ENCODE data around the gene STARD5. TPM values are rescaled to one million over a fixed set of nuclear protein-coding genes. Genes with fewer than 3 reads are reported as not detected.
A peak's percentile ranks its signal among the peaks of the same experiment; 100 is the strongest.

Gene STARD5
- total RNA-seq, 1 donor from 2014 or later = 4.6 TPM

DNA sequence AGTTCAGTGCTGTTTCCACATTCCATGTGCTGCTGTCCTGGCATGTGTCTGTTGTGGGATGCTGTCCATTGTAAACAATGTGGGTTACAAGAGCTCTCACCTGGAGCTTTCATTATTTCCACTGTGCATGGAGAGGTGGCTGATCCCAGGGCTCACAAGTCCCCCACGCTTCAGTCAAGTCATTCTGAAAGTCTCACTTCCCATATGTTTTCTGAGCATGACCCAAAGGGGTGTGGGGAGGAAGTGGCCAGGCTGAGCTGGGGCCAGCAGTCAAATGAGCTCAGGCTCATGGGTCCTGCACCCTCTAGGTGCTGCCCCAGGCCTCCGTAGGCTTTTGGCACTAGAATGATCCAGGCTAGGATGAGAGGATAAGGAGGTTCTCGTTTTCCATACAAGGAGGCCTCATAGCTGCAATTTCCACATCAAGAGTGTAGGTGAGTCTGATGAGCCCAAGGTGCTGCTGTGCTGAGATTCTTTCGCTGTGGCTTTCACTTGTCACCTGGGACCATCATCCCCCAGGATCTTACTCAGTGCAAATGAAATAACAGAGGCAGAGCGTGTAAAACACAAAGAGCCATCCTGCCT lies 22.0 kb downstream of the STARD5 start:
- H3K4me3 Mint-ChIP-seq = peak overlapping the region; percentile 97
- H3K27ac Mint-ChIP-seq = peak overlapping the region; percentile 87
- peak; percentile 50 for DNase-seq (ENCODE audit: low spot score)
- peaks cover 83% of the 10 kb centered on the region for H3K36me3 Mint-ChIP-seq (ENCODE audit: low read depth)
- peaks cover 96% of the 10 kb centered on the region for H3K4me1 Mint-ChIP-seq (ENCODE audit: low read depth)
- H3K9me3 Mint-ChIP-seq = no peaks in the 10 kb centered on the region
- no peaks in the 10 kb centered on the region for H3K27me3 Mint-ChIP-seq (ENCODE audit: insufficient read depth)
- intact Hi-C loops (cut with micrococcal nuclease) = loop anchor here (1.0 kb wide), 3 partner anchors 8 to 27 kb away; partner anchors contain the start of gene STARD5

DNA sequence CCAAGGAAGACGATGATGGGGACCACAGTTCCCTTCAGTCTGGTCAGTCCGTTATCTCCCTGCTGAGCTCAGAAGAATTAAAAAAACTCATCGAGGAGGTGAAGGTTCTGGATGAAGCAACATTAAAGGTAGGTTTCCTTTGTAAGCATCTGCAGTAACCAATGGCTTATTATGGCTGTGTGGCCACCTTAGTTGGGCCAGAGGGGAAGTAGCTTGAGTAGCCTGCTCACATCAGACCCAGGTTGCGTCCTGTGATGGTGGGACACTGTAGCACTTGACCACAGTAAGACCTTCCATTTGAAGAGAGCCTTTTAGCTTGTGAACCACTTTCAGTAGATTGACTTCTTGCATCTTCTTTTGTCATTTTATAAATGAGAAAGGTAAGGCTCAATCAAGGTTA lies 22.6 kb downstream of the STARD5 start:
- Mint-ChIP-seq H3K4me3 (peak overlapping the region; percentile 97), H3K9me3 (no peaks in the 10 kb centered on the region), H3K36me3 (ENCODE audit: low read depth) (peaks cover 84% of the 10 kb centered on the region), H3K4me1 (ENCODE audit: low read depth) (peaks cover 96% of the 10 kb centered on the region), H3K27me3 (ENCODE audit: insufficient read depth) (no peaks in the 10 kb centered on the region), H3K27ac (peak overlapping the region; percentile 87)
- no peak for DNase-seq (ENCODE audit: low spot score)
- intact Hi-C loops (cut with micrococcal nuclease) = no loop called here

DNA sequence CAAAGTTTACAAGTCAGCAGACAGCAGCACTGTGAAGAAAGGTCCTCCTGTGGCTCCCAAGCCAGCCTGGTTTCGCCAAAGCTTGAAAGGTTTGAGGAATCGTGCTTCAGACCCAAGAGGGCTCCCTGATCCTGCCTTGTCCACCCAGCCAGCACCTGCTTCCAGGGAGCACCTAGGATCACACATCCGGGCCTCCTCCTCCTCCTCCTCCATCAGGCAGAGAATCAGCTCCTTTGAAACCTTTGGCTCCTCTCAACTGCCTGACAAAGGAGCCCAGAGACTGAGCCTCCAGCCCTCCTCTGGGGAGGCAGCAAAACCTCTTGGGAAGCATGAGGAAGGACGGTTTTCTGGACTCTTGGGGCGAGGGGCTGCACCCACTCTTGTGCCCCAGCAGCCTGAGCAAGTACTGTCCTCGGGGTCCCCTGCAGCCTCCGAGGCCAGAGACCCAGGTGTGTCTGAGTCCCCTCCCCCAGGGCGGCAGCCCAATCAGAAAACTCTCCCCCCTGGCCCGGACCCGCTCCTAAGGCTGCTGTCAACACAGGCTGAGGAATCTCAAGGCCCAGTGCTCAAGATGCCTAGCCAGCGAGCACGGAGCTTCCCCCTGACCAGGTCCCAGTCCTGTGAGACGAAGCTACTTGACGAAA lies 24.2 kb downstream of the STARD5 start:
- intact Hi-C loops (cut with micrococcal nuclease) = loop anchor here (10.0 kb wide), 1 partner anchor 1245 kb away; the partner anchor contains the start of gene RPS17
- H3K4me3 Mint-ChIP-seq = peak overlapping the region; percentile 97

DNA sequence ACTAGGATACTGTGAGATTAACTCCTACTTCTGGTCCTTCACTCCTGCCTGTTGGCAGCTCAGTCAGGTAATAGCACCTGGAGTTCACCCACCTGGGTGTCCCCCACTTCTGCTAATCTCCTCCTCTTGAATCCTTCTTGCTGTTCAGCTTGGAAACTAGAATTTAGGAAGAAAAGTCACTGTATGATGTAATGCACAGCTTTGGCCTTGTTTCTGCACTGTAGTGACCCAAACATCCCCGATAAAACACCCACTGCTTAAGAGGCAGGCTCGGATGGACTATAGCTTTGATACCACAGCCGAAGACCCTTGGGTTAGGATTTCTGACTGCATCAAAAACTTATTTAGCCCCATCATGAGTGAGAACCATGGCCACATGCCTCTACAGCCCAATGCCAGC lies 24.8 kb downstream of the STARD5 start:
- H3K9me3 Mint-ChIP-seq = no peaks in the 10 kb centered on the region
- H3K4me1 Mint-ChIP-seq (ENCODE audit: low read depth) = peaks cover 99% of the 10 kb centered on the region
- DNase-seq (ENCODE audit: low spot score) = no peak
- intact Hi-C loops (cut with micrococcal nuclease) = loop anchor here (10.0 kb wide), 1 partner anchor 1246 kb away; the partner anchor contains the start of gene RPS17
- H3K27ac Mint-ChIP-seq = peak overlapping the region; percentile 87
- peaks cover 68% of the 10 kb centered on the region for H3K36me3 Mint-ChIP-seq (ENCODE audit: low read depth)
- no peaks in the 10 kb centered on the region for H3K27me3 Mint-ChIP-seq (ENCODE audit: insufficient read depth)
- peak overlapping the region; percentile 97 for H3K4me3 Mint-ChIP-seq

More for the DNA sequence above, 24.2 kb downstream of the STARD5 start:
- Mint-ChIP-seq H3K36me3 (ENCODE audit: low read depth) (peaks cover 74% of the 10 kb centered on the region), H3K4me1 (ENCODE audit: low read depth) (peaks cover 99% of the 10 kb centered on the region), H3K27ac (peak overlapping the region; percentile 87), H3K9me3 (no peaks in the 10 kb centered on the region), H3K27me3 (ENCODE audit: insufficient read depth) (no peaks in the 10 kb centered on the region)
- DNase-seq (ENCODE audit: low spot score) = no peak

DNA sequence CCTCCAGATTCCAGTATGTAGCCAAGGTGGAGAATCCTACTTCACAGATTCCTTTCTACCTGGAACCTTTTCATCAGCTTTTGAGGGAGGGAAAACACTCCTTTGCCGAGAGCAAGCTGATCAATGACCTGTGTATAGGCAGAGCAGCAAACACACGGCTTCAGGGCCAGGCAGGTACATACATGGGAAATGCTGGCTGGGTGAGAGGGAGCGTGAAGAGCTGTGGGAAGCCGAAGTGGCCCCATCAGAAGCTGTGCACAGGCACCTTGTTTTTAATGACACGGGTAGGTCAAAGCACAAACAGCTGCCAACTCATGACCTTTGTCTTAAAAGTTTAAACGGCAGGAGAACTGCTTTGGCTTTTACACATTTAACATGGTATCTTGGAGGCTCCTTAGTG lies 25.3 kb downstream of the STARD5 start:
- H3K36me3 Mint-ChIP-seq (ENCODE audit: low read depth) = peaks cover 63% of the 10 kb centered on the region
- intact Hi-C loops (cut with micrococcal nuclease) = loop anchor here (10.0 kb wide), 1 partner anchor 1246 kb away; the partner anchor contains the start of gene RPS17
- no peaks in the 10 kb centered on the region for H3K9me3 Mint-ChIP-seq
- peak overlapping the region; percentile 88 for H3K27ac Mint-ChIP-seq
- peak overlapping the region; percentile 97 for H3K4me3 Mint-ChIP-seq
- no peak for DNase-seq (ENCODE audit: low spot score)
- H3K4me1 Mint-ChIP-seq (ENCODE audit: low read depth) = peaks cover 99% of the 10 kb centered on the region
- H3K27me3 Mint-ChIP-seq (ENCODE audit: insufficient read depth) = no peaks in the 10 kb centered on the region

DNA sequence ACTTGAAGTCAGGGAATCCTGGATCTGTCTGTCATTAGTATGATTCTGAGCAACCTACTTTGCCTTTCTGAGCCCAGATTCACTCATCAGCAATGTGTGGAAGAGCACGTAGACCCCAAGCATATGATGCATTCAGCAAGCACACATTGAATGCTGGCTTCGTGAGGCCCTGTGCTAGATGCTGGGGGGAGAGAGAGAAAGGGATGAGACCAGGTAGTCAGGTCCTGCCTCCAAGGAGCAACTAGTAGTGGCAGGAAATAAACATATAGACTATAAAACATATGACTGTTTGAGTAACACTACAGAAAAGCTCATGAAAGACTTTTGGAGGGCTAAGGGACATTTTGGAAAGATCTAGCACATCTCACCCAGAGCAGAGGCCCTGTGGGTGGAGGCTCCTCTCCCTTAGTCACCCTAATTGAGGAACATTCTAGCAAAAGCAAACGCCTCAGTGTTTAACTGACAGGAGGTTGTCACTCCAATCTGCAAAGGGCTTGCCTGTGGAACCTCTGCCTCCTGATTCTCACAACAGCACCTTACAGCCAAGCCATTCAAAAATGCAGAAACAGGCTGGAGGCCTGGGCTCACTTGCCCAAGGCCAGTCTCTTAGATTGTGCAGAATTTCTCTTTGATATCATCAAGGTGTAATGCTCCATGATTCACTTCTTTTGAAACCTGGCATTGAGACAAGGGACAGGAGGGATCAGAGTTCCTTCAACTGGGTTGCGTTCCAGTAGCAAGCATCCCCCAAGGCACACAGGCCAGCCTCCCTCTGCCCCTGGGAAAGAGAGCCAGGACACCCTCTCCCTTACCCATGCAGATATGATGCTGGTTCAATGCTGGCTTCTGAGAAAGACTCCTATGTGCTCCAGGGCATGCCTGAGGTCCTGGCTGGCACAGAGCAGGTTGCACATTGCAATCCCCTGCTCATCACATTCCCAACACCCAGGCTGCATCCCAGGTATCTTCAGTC lies 26.1 kb downstream of the STARD5 start:
- Mint-ChIP-seq H3K4me3 (peak overlapping the region; percentile 97), H3K27ac (peak overlapping the region; percentile 88), H3K9me3 (no peaks in the 10 kb centered on the region), H3K27me3 (ENCODE audit: insufficient read depth) (no peaks in the 10 kb centered on the region), H3K36me3 (ENCODE audit: low read depth) (peaks cover 56% of the 10 kb centered on the region), H3K4me1 (ENCODE audit: low read depth) (peaks cover 96% of the 10 kb centered on the region)
- intact Hi-C loops (cut with micrococcal nuclease) = loop anchor here (10.0 kb wide), 1 partner anchor 1247 kb away; the partner anchor contains the start of gene RPS17
- no peak for DNase-seq (ENCODE audit: low spot score)

DNA sequence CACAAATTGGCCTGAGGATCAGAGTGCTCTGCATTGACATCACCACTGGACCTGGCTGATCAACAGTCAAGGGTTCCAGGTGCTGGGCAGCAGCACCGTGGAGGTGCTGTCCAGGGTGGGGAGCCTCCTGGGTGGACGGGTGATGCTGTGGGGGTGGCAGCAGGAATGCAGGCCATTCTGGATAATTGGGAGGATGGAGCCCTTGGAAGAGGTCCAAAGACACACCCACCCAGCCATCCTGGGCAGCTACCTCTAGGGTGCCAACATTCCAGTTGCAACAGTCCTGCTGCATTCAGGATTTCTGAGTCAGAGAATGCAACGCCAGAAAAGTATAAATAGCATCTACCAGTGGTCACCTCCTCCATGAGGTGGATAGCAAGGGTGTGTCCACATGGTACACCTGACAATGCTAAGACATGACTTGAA lies 26.8 kb downstream of the STARD5 start:
- no peaks in the 10 kb centered on the region for H3K9me3 Mint-ChIP-seq
- no peaks in the 10 kb centered on the region for H3K27me3 Mint-ChIP-seq (ENCODE audit: insufficient read depth)
- H3K36me3 Mint-ChIP-seq (ENCODE audit: low read depth) = peaks cover 49% of the 10 kb centered on the region
- DNase-seq (ENCODE audit: low spot score) = no peak
- H3K4me1 Mint-ChIP-seq (ENCODE audit: low read depth) = peaks cover 96% of the 10 kb centered on the region
- H3K27ac Mint-ChIP-seq = peak overlapping the region; percentile 94
- H3K4me3 Mint-ChIP-seq = peak overlapping the region; percentile 97
- intact Hi-C loops (cut with micrococcal nuclease) = loop anchor here (10.0 kb wide), 1 partner anchor 1248 kb away; the partner anchor contains the start of gene RPS17

DNA sequence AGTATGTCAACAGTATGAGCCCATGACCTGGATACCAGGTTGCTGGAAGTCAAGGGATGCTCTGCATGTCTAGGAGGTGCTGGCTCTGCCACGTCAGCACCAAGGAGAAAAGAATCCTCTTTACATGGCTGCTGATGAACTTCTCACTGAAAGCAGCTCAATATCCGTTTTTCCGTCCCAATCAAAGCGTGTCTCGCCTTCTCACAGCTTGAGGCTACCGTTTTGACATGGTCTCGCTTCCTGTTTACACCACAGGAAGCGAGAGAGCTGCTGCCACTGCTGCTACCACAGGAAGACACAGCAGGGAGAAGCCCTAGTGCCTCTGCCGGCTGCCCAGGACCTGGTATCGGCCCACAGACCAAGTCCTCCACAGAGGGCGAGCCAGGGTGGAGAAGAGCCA lies 27.3 kb downstream of the STARD5 start:
- H3K27me3 Mint-ChIP-seq (ENCODE audit: insufficient read depth) = no peaks in the 10 kb centered on the region
- H3K27ac Mint-ChIP-seq = peak overlapping the region; percentile 94
- intact Hi-C loops (cut with micrococcal nuclease) = loop anchor here (1.0 to 10.0 kb wide), 4 partner anchors 21 to 1248 kb away; partner anchors contain the start of genes RPS17 and STARD5
- no peaks in the 10 kb centered on the region for H3K9me3 Mint-ChIP-seq
- H3K4me3 Mint-ChIP-seq = peak overlapping the region; percentile 97
- peak; percentile 77 for DNase-seq (ENCODE audit: low spot score)
- peaks cover 44% of the 10 kb centered on the region for H3K36me3 Mint-ChIP-seq (ENCODE audit: low read depth)
- H3K4me1 Mint-ChIP-seq (ENCODE audit: low read depth) = peaks cover 95% of the 10 kb centered on the region

DNA sequence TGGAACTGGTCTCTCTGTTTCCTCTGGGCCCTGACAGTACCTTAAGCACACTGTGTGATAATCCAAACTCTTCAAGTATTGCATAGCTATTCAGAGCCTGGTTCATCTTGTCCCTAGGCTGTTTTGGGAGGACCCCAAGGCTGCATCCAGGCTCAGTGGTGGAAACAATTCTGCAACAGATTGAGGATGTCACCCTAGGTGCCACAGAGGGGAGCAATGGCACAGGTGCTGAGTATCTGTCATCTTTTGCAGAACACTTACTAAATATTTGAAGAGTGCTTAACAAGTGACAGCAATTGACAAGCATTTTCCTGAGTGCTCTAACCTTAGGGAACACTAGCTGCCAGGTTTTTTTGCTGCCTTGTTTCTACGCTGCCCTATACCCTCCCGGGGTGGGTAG lies 27.8 kb downstream of the STARD5 start:
- DNase-seq (ENCODE audit: low spot score) = no peak
- H3K36me3 Mint-ChIP-seq (ENCODE audit: low read depth) = peaks cover 39% of the 10 kb centered on the region
- H3K9me3 Mint-ChIP-seq = no peaks in the 10 kb centered on the region
- intact Hi-C loops (cut with micrococcal nuclease) = loop anchor here (1.0 to 10.0 kb wide), 4 partner anchors 21 to 1249 kb away; partner anchors contain the start of genes RPS17 and STARD5
- H3K4me1 Mint-ChIP-seq (ENCODE audit: low read depth) = peaks cover 95% of the 10 kb centered on the region
- peak overlapping the region; percentile 97 for H3K4me3 Mint-ChIP-seq
- peak overlapping the region; percentile 94 for H3K27ac Mint-ChIP-seq
- H3K27me3 Mint-ChIP-seq (ENCODE audit: insufficient read depth) = no peaks in the 10 kb centered on the region

DNA sequence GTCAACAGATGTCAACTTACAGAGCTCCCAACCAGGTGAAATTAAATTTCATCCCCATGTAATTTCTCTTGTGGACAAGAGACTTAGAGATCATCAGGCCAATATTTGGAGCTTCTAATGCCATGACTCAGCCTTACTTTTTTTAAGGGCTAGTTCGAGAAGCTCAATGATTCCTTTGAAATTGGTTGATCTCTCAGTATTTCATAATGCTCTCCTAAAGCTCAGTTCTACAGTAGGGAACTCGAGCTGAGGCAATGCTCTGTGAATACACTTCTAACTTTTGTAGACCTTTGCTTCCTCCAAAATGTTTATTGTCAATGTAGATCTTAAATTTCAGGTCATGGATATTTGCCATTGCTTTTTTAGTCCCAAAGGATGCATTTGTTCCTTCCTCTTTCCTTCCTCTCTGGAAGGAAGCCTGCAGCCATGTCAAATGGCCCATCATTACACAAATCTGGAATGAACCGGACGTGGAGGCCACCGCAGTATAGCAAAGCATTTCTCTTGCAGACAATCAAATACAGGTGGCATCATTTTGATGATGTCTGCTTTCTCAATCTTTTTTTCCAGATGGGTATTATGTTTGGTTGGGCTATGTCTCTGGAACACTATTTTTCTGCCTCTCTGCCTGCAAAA lies 28.3 kb downstream of the STARD5 start:
- peaks cover 93% of the 10 kb centered on the region for H3K4me1 Mint-ChIP-seq (ENCODE audit: low read depth)
- peaks cover 33% of the 10 kb centered on the region for H3K36me3 Mint-ChIP-seq (ENCODE audit: low read depth)
- H3K27me3 Mint-ChIP-seq (ENCODE audit: insufficient read depth) = no peaks in the 10 kb centered on the region
- H3K9me3 Mint-ChIP-seq = no peaks in the 10 kb centered on the region
- H3K27ac Mint-ChIP-seq = peak overlapping the region; percentile 94
- H3K4me3 Mint-ChIP-seq = peak overlapping the region; percentile 97
- no peak for DNase-seq (ENCODE audit: low spot score)
- intact Hi-C loops (cut with micrococcal nuclease) = loop anchor here (1.0 to 10.0 kb wide), 6 partner anchors 20 to 1325 kb away; partner anchors contain the start of genes BCL2A1, RPS17, STARD5 and TLNRD1

DNA sequence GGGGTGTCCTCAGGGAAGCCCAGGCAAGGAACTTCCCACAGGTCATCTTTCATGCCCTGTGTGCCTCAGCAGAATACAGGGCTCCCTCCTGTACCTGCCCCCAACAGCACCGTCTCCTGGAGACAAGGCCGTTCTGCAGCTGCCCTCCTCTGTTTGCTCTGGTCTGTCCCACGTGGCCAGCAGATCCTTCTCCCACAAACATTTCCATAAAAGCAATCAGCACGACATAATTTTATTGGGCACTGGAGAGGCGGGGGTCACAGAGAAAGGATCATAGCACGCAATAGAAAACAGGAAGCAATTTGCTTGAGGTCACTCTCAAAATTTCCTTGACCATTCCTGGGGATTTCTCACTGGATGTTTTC lies 29.4 kb downstream of the STARD5 start:
- H3K27ac Mint-ChIP-seq = peak overlapping the region; percentile 94
- peaks cover 24% of the 10 kb centered on the region for H3K36me3 Mint-ChIP-seq (ENCODE audit: low read depth)
- H3K4me1 Mint-ChIP-seq (ENCODE audit: low read depth) = peaks cover 82% of the 10 kb centered on the region
- no peaks in the 10 kb centered on the region for H3K9me3 Mint-ChIP-seq
- no peak for DNase-seq (ENCODE audit: low spot score)
- H3K27me3 Mint-ChIP-seq (ENCODE audit: insufficient read depth) = no peaks in the 10 kb centered on the region
- H3K4me3 Mint-ChIP-seq = peak overlapping the region; percentile 97
- intact Hi-C loops (cut with micrococcal nuclease) = loop anchor here (1.0 to 10.0 kb wide), 7 partner anchors 8 to 1518 kb away; partner anchors contain the start of genes BCL2A1, MEX3B, RPS17 and TLNRD1

Measured in activated T-helper 1 cell treated with anti-CD3 and anti-CD28 coated beads, Interleukin-12 subunit alpha, Interleukin-12 subunit beta, Interleukin-2, Interleukin-4 antibody, amounts not matched to agents 30 ng/mL and 10 ng/mL and 1 ng/mL, durations not matched to agents 14 hours and 24 hours and 36 hours (primary cell).